HG03354 (cell line): ENCODE data around the gene ADORA2A.
A peak's percentile ranks its signal among the peaks of the same experiment; 100 is the strongest.

Experiments used
- ATAC-seq: cut with Tn5 transposase; IDR thresholded peaks from one replicate; pipeline ENCODE4 v1.9.1; 2021; ENCODE audit warnings: mild to moderate bottlenecking; ENCODE audit not compliant: unreplicated experiment, poor library complexity, severe bottlenecking

The ADORA2A gene

DNA sequence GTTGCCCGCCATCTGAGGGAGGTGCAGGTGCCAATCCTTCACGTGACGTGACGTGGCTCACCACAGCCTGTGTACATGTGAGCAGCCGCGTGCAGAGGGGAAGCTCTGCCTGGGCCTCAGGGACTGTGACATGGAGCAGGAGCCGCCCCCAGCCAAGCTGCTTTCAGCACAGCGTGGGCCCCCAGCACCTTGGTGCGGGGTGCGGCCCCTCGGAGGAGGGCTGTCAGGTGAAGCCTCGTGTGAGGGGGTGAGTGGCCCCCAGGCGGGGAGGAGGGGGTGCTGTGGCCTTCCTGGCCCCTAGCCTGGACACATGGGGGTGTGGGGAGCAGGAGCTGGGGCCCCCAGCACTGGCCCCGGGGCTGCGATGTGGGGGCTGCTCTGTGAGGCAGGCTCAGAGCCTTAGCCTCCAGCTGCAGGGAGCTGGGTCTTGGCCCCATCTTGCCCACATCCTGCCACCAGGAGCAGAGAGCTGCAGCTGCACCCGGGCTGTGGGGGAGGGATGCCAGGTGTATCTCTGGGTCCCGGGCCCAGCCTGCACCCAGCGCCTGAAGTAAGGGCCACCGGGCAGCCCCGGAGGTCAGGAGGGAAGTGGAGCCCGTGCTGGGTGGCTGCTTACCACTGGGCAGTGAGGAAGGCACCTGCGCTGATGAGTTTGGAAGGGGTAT is at the start of gene ADORA2A:
ADORA2A (plus strand) TSS at position 100 of the 665 bp plus-strand sequence. CDS start 5,806 bp downstream, outside the sequence.
- ATAC-seq: peak; percentile 65

- no peak for ATAC-seq
Observed at GRCh38 chr22:24379536-24379935, 47.9 kb upstream of the ADORA2A start.

GRCh38 chr22:24380220-24380904 is 47.0 kb upstream of the ADORA2A start:
- no peak for ATAC-seq

- ATAC-seq: no peak
Observed at GRCh38 chr22:24380905-24381230, 46.5 kb upstream of the ADORA2A start.

- no peak for ATAC-seq
Observed at GRCh38 chr22:24383061-24383460, 44.3 kb upstream of the ADORA2A start.

GRCh38 chr22:24384131-24384530 is 43.3 kb upstream of the ADORA2A start:
- no peak for ATAC-seq

GRCh38 chr22:24386937-24387471 is 40.4 kb upstream of the ADORA2A start:
- no peak for ATAC-seq

DNA sequence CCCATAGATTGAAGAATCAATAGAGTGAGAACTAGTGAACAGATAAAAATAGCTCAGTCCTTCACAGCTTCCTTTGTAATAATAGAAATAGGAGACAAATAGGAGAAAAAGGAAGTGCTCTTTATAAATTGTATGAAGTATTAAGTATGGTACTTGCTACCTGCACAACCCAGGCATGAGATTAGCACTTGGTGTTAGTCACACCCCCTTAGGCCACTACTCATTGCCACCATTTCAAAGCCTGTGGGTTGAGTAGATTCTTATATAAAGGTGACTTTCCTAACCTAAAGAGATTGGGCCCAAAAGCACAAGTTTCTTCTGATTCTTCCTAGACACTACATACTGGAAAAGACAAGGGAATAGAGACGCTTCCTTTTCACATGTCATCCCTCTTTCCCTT is 37.7 kb upstream of the ADORA2A start:
- no peak for ATAC-seq

DNA sequence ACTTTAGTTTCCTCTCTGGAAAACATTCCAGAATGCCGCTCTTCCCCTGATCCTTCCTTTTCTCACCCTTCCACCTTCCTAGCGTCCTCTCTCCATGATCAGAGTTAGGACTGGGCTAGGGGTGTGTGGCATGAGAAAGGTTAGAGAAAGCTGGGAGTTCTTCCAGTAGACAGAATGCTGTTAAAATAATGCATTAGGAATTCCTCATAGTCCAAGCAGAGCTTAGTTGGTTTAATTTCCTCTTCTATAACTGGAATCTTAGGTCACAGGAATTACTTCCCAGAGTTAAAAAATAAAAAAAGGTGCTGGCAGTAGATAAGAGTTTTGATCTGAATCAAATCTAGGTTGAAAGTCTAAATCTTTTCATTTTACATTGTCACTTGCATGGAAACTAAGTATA is 37.2 kb upstream of the ADORA2A start:
- ATAC-seq: no peak

DNA sequence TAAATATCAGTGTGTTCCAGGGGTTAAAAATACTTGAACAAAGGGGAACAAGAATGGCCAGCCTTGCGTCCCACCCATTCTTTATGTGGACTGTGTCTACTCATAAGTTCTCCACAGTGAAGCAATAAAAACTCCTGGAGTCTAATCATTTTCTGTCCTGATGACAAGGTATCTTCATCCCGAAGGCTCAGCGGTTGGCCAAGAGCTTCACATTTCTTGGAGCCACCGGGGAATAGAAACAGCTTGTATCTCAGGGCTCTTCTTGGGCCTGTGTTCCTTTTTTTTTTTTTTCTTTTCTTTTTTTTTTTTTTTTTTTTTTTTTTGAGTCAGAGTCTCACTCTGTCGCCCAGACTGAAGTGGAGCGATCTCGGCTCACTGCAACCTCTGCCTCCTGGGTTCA is 36.8 kb upstream of the ADORA2A start:
- no peak for ATAC-seq

GRCh38 chr22:24391836-24392217 is 35.6 kb upstream of the ADORA2A start:
- no peak for ATAC-seq

DNA sequence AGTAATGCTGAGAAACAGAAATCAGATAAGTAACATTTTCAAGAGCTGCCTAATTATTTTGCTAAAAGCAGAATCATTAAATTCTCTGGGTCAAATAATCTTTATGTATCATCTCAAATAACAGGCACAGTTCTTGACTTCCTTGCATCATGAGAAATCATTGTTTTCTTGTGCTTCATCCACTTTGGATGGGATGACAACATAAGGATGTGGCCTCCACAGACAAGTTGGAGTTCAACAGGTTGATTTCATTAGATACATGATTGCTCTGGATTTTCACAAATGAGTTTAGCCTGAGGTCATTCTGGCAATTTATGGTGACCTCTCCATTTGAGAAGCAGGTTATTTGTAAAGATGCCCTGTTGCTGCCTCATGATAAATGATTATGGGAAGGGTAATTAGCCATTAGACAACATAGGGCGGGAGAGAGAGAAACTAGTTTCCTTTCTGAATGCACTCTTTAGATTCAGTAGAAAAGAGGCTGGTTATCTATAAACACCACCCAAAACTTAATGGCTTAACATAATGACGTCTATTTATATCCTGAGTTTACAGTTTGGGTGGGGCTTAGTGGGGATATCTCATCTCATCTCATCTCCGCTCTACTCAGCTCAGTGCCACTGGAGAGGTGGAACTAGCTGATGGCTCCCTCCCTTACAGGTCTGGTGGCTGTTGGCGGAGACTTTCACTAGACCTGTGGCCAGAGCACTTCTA is 35.0 kb upstream of the ADORA2A start:
- ATAC-seq: no peak

- no peak for ATAC-seq
Observed at GRCh38 chr22:24393012-24393559, 34.3 kb upstream of the ADORA2A start.

- ATAC-seq: no peak
Observed at GRCh38 chr22:24393848-24394247, 33.6 kb upstream of the ADORA2A start.

DNA sequence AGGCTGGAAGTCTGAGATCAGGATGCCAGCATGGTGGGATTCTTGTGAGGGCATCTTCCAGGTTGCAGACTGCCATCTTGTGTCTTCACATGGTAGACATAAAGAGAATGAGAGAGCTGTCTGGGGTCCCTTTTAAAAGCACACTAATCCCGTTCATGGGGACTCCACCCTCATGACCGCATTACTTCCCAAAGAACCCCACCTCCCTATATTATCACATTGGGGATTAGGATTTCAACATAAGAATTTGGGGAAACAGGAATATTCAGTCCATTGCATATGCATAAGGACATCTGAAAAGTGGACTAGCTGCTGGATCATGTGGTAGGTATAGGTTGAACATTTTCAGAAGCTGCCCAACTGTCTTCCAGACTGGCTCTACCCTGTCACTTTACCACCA is 33.1 kb upstream of the ADORA2A start:
- ATAC-seq: no peak

DNA sequence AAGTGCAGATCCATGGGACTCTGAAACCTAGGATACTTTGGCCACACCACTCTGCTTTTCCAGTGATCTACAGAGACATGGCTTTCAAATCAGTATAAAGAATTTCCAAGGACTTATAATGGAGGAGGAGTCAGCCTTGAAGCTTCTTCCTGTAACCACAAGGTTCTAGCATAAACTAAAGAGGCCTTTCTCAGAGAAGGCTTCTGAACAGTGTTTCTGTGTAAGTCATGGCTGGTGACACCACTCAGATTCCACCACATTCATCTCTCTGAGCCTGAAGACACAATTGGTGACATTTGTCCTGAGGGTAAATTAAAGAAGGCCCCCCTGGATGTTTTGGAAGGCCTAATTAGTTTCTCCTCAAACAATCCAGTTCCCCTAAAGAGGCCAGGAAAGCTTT is 29.0 kb upstream of the ADORA2A start:
- ATAC-seq: no peak

DNA sequence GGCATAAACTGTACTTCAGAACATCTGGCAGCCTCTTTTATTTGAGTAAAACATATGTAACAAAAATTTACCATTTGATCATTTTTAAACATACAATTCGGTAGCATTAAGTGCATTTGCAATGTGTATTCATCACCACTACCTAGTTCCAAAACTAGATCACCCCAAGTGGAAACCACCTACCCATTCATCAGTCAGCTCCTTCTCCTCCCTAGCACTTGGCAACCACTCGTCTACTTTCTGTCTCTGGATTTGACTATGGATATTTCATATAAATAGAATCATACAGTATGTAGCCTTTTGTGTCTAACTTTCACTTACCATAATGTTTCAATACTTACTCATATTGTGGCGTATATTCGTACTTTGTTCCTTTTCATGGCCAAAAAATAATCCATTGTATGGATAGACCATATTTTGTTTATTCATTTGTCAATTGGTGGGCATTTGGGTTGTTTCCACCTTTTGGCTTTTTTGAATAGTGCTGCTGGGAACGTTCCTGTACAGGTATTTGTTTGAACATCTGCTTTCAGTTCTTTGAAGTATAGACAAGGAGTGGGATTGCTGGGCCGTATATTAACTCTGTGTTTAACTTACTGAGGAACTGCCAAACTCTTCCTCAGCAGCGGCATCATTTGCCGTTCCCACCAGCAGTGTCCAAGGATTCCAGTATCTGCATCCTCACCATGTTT is 27.2 kb upstream of the ADORA2A start:
- peak; percentile 21 for ATAC-seq

DNA sequence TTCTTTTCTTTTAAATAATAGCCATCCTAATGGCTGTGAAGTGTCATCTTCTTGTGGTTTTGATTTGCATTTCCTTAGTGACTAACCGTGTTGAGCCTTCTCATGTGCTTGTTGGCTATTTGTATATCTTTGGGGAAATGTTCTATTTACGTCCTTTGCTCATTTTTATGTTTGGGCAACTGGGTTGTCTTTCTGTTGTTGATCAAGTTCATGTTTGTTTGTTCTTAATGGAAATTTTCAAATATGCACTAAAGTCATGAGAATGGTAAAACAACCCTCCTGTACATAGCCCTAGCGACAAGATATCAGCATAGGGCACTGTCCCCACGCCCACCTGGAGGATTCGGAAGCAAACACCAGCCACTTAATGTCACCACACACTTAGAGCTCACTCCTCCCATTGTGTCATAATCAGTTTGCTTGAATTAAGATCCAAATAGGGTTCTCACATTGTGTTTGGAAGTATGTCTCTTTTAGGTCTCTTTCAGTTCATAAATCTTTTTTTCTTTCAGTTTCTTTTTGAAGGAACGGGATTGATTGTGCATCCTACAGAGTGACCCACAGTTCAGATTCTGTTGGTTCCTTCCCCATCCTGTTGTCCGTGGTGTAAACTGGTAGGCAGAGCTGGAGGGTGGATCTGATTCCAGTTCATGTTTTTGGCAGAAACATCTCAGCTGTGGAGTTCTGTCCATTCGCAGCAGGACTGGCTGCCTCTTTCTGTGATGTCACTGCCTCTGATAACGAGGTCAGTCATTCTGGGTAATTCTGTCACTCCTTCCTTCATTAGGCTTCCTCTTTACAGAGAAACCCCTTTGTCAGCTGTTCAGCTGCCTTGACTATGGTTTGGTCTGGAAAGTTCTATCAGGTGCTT is 26.4 kb upstream of the ADORA2A start:
- ATAC-seq: peak; percentile 50

- ATAC-seq: no peak
Observed at GRCh38 chr22:24401931-24402367, 25.4 kb upstream of the ADORA2A start.
